Glutamatergic neuron (in vitro differentiated cells): ENCODE measurements around the gene EPHA4. TPM values are rescaled to one million over a fixed set of nuclear protein-coding genes. Genes with fewer than 3 reads are reported as not detected.

Experiments
- DNase-seq: peaks from one replicate; pipeline ENCODE4 v3.0.0; 2022
- H3K27ac Mint-ChIP-seq: one replicate; pipeline ENCODE4 v1.8.0; 2020; ENCODE audit warnings: mild to moderate bottlenecking, mixed read lengths, inconsistent platforms; ENCODE audit not compliant: unreplicated experiment
- H3K27me3 Mint-ChIP-seq: one replicate; pipeline ENCODE4 v1.8.0; 2020; ENCODE audit warnings: mild to moderate bottlenecking, moderate library complexity, mixed read lengths, inconsistent platforms; ENCODE audit not compliant: unreplicated experiment
- H3K36me3 Mint-ChIP-seq: one replicate; pipeline ENCODE4 v1.8.0; 2020; ENCODE audit warnings: mild to moderate bottlenecking, mixed read lengths, inconsistent platforms; ENCODE audit not compliant: unreplicated experiment
- H3K4me1 Mint-ChIP-seq: one replicate; pipeline ENCODE4 v1.8.0; 2020; ENCODE audit warnings: mild to moderate bottlenecking, low read depth, mixed read lengths, inconsistent platforms; ENCODE audit not compliant: unreplicated experiment
- H3K4me3 Mint-ChIP-seq: one replicate; pipeline ENCODE4 v1.8.0; 2020; ENCODE audit warnings: mild to moderate bottlenecking, mixed read lengths, inconsistent platforms; ENCODE audit not compliant: unreplicated experiment
- H3K9me3 Mint-ChIP-seq: one replicate; pipeline ENCODE4 v1.8.0; 2020; ENCODE audit warnings: mild to moderate bottlenecking, moderate library complexity, mixed read lengths, inconsistent platforms; ENCODE audit not compliant: unreplicated experiment
- CTCF ChIP-seq: fragments of 200-600 bp; sonication (generic); IDR thresholded peaks from one replicate; pipeline ENCODE4 v1.5.0; 2021; ENCODE audit not compliant: partially characterized antibody, unreplicated experiment
- total RNA-seq: library from RNA; stranded (reverse); fragmentation: NEBNext Ultra II Directional; extraction: Animal tissue kit (Norgen Biotek cat#: 25700); gene quantifications from one replicate; pipeline ENCODE4 v1.2.1, GENCODE V29; 2021; ENCODE audit not compliant: unreplicated experiment

Gene EPHA4
- total RNA-seq, 1 donor from 2014 or later, result 57.2 TPM

DNA sequence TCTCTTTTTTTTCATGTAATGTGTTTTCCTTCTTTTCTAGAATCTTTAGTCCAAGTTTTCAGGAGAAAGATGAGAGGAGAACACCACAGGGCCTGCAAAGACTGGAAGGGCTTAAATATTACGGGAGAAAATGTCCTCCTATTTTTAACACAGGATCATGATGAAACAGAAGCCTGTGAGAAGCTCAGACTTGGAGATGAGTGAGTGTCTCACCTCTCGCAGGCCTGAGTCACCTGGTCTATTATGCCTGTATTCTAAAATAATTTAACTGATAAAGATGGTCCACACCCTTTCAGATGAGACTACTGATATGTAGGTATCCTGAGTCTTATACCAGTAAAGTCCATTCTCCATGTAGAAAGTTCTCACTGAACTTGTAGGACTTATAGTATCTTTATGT is 143.2 kb downstream of the EPHA4 start:
- peaks cover 6% of the 10 kb centered on the region for H3K4me1 Mint-ChIP-seq
- TF ChIP-seq CTCF, result no peak
- H3K4me3 Mint-ChIP-seq, result no peak overlapping the region
- no peak for DNase-seq
- no peaks in the 10 kb centered on the region for H3K36me3 Mint-ChIP-seq
- H3K27ac Mint-ChIP-seq, result no peak overlapping the region
- no peaks in the 10 kb centered on the region for H3K9me3 Mint-ChIP-seq
- H3K27me3 Mint-ChIP-seq, result no peaks in the 10 kb centered on the region

- no peak for DNase-seq
- Mint-ChIP-seq H3K36me3 (no peaks in the 10 kb centered on the region), H3K27me3 (no peaks in the 10 kb centered on the region), H3K27ac (no peak overlapping the region), H3K4me1 (peaks cover 2% of the 10 kb centered on the region), H3K9me3 (no peaks in the 10 kb centered on the region), H3K4me3 (no peak overlapping the region)
- no peak for TF ChIP-seq CTCF
These were observed 145.2 kb downstream of the EPHA4 start for GRCh38 chr2:221426929-221427328.

DNA sequence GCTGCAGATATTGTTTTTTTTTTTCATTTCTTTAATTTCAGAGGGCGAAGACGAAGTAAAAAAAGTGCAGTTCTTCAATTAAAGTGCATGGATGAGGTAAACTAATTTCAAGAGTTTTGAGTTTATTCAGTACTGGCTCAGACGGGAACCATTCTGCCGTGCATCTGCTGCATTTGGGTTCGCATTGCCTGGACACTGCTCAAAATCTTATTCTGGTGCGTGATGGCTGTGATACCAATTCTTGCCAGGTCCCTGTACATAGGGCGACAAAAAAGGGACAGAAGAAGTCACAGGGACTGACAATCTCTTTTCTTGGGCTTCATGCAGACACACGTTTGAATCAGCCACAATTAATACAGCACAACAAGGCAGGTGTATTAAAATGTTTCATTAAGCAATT is 146.2 kb downstream of the EPHA4 start:
- Mint-ChIP-seq H3K9me3 (no peaks in the 10 kb centered on the region), H3K4me3 (no peak overlapping the region), H3K27ac (no peak overlapping the region), H3K4me1 (peaks cover 2% of the 10 kb centered on the region), H3K36me3 (no peaks in the 10 kb centered on the region), H3K27me3 (no peaks in the 10 kb centered on the region)
- no peak for DNase-seq
- TF ChIP-seq CTCF, result no peak

GRCh38 chr2:221425353-221425752 is 146.8 kb downstream of the EPHA4 start:
- Mint-ChIP-seq H3K27ac (no peak overlapping the region), H3K27me3 (no peaks in the 10 kb centered on the region), H3K9me3 (no peaks in the 10 kb centered on the region), H3K4me3 (no peak overlapping the region), H3K36me3 (no peaks in the 10 kb centered on the region), H3K4me1 (peaks cover under 1% of the 10 kb centered on the region)
- no peak for DNase-seq
- no peak for TF ChIP-seq CTCF

- H3K36me3 Mint-ChIP-seq, result no peaks in the 10 kb centered on the region
- DNase-seq, result no peak
- no peaks in the 10 kb centered on the region for H3K4me1 Mint-ChIP-seq
These were observed 148.8 kb downstream of the EPHA4 start for GRCh38 chr2:221423210-221423804.

More at GRCh38 chr2:221423210-221423804, 148.8 kb downstream of the EPHA4 start:
- H3K9me3 Mint-ChIP-seq, result no peaks in the 10 kb centered on the region
- TF ChIP-seq CTCF, result no peak
- H3K27me3 Mint-ChIP-seq, result no peaks in the 10 kb centered on the region
- no peak overlapping the region for H3K4me3 Mint-ChIP-seq
- no peak overlapping the region for H3K27ac Mint-ChIP-seq
